Thoracic aorta (tissue), 2 donors: ENCODE data around the gene SERPINE2. TPM values are rescaled to one million over a fixed set of nuclear protein-coding genes. Genes with fewer than 3 reads are reported as not detected.
A peak's percentile ranks its signal among the peaks of the same experiment; 100 is the strongest.
"Not testable (repeated sequence)": the region's sequence is repeated elsewhere in the genome, so short reads cannot be mapped to it uniquely, and the experiment has no call there.

Experiments
- ATAC-seq: fragments of 150-250 bp; one replicate; pipeline ENCODE4 v1.8.0; 2017; ENCODE audit warnings: low read depth; ENCODE audit not compliant: insufficient number of reproducible peaks, low FRiP score
- DNase-seq: peaks from one replicate; pipeline ENCODE4 v3.0.0-alpha.2; 2020; ENCODE audit warnings: low spot score
- H3K27ac ChIP-seq, 2 donors: fragments of 200-600 bp; sonication (generic); 1 replicate in 1 of 2; 2 replicates in 1 of 2; pipeline ENCODE4 v1.5.1; 2016; ENCODE audit warnings: mild to moderate bottlenecking in 2 of 2, moderate library complexity in 2 of 2
- H3K27me3 ChIP-seq: fragments of 200-600 bp; sonication (generic); replicated peaks from 2 replicates; pipeline ENCODE4 v1.6.0; 2016; ENCODE audit warnings: mild to moderate bottlenecking; ENCODE audit not compliant: insufficient read depth
- H3K36me3 ChIP-seq: fragments of 200-600 bp; sonication (generic); one replicate; pipeline ENCODE4 v1.5.1; 2016
- H3K4me1 ChIP-seq, 2 donors: fragments of 200-600 bp; sonication (generic); 1 replicate in 1 of 2; 2 replicates in 1 of 2; pipeline versions ENCODE4 v1.5.1 to v1.6.0; 2016; ENCODE audit warnings: low read depth in 2 of 2, mild to moderate bottlenecking in 1 of 2; ENCODE audit not compliant: control insufficient read depth in 1 of 2
- H3K4me3 ChIP-seq: fragments of 200-600 bp; sonication (generic); 2 replicates; pipeline ENCODE4 v1.5.1; 2016; ENCODE audit warnings: mild to moderate bottlenecking
- H3K9me3 ChIP-seq: fragments of 200-600 bp; sonication (generic); 2 replicates; pipeline ENCODE4 v1.5.1; 2016
- total RNA-seq, 2 donors: library from RNA; depleted of rRNA; stranded (reverse); fragments of >200 nt; gene quantifications; one replicate each; pipeline versions ENCODE4 v1.1.0 to v1.2.3, GENCODE V29; 2016
- TF ChIP-seq, protein P1 (sequence below): fragments of 200-600 bp; sonication (generic); IDR thresholded peaks from one replicate; pipeline ENCODE4 v1.5.1; 2019; ENCODE audit warnings: antibody characterized with exemption

The SERPINE2 gene
- total RNA-seq, 2 donors from 2014 or later = 29.0 to 47.3 TPM

DNA sequence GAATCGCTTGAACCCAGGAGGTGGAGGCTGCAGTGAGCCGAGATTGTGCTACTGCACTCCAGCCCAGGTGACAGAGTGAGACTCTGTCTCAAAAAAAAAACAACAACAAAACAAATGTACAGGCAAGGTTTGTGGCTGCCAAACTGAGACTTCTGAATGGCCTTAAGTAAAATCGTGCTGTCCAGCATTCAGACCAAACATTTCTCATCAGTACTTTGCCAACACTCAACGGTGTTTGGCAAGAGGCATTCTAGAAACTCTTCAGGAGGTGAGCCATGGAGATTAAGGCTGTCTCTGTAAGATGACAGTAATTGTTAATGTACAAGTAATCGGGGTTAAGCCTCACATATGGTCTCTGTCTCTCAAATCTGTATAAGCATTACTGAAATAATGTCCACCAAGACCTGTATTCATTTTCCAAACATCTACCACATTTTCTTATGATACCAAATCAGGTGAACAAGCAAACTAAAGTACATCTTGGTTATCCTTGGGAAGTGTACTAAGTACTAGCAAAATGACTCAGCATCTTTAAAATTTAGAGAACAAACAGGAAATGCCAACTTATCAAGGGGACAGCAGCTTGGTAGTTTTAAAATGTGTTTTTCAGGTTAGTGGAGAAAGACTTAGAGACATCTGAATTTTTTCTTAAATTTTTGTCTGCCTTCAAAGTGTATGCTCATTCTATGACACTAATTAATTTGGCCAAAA, 29.3 kb downstream of the SERPINE2 start:
- TF ChIP-seq, protein P1, sequence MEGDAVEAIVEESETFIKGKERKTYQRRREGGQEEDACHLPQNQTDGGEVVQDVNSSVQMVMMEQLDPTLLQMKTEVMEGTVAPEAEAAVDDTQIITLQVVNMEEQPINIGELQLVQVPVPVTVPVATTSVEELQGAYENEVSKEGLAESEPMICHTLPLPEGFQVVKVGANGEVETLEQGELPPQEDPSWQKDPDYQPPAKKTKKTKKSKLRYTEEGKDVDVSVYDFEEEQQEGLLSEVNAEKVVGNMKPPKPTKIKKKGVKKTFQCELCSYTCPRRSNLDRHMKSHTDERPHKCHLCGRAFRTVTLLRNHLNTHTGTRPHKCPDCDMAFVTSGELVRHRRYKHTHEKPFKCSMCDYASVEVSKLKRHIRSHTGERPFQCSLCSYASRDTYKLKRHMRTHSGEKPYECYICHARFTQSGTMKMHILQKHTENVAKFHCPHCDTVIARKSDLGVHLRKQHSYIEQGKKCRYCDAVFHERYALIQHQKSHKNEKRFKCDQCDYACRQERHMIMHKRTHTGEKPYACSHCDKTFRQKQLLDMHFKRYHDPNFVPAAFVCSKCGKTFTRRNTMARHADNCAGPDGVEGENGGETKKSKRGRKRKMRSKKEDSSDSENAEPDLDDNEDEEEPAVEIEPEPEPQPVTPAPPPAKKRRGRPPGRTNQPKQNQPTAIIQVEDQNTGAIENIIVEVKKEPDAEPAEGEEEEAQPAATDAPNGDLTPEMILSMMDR = no peak
- Histone ChIP-seq H3K27me3 (no peaks in the 10 kb centered on the region), H3K27ac (no peak overlapping the region), H3K4me3 (no peak overlapping the region), H3K4me1 (no peaks in the 10 kb centered on the region), H3K9me3 (no peaks in the 10 kb centered on the region), H3K36me3 (no peaks in the 10 kb centered on the region)
- DNase-seq (no peak), ATAC-seq (no peak)

DNA sequence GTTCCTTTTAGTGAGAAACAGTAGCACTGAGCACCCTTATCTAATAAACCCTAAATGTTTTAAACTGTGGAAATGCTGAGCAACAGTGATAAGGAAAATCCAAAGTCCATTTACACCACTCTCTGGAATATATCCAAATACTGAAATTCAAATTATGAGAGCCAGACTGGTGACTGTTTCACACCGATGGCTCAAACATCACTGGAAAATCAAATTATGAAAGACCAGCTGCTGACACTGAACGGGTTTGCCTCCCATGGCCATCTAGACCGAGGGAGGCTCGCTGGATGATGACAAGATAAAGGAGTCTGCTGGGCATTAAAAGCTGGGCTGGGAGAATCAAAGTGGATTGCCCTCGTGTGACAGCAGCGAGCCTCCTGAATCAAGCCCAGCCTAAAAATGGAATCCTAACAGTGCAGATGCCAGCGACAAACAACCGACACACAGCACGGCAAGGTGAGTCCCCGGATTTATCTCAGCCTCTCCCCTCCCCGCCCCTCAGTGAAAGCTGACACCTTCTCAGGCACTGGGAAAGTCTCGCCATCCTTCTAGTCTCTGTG, 30.3 kb downstream of the SERPINE2 start:
- TF ChIP-seq, protein P1 = no peak
- no peaks in the 10 kb centered on the region for H3K27me3 ChIP-seq
- no peak for ATAC-seq
- peaks cover 7 to 9% of the 10 kb centered on the region in 2 donors for H3K4me1 ChIP-seq
- H3K9me3 ChIP-seq = no peaks in the 10 kb centered on the region
- H3K4me3 ChIP-seq = no peak overlapping the region
- H3K27ac ChIP-seq = no peak overlapping the region
- DNase-seq = no peak
- no peaks in the 10 kb centered on the region for H3K36me3 ChIP-seq

- Histone ChIP-seq H3K27me3 (no peaks in the 10 kb centered on the region), H3K4me3 (no peak overlapping the region), H3K9me3 (no peaks in the 10 kb centered on the region), H3K27ac (no peak overlapping the region), H3K4me1 (peaks cover 7 to 17% of the 10 kb centered on the region in 2 donors), H3K36me3 (no peaks in the 10 kb centered on the region)
- ATAC-seq (peak; percentile 51), DNase-seq (no peak)
- TF ChIP-seq, protein P1 = no peak
These were observed 34.9 kb downstream of the SERPINE2 start for GRCh38 chr2:224004105-224004695.

DNA sequence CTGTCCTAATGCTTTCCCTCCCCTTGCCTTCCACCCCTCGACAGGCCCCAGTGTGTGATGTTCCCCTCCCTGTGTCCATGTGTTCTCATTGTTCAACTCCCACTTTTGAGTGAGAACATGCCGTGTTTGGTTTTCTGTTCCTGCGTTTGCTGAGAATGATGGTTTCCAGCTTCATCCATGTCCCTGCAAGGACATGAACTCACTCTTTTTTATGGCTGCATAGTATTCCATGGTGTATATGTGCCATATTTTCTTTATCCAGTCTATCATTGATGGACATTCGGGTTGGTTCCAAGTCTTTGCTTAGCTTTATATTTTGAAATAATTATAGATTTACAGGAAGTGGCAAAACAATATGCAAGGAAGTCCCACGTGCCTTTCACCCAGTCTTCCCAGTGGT, 38.4 kb downstream of the SERPINE2 start:
- H3K27ac ChIP-seq, DNase-seq, H3K27me3 ChIP-seq, H3K9me3 ChIP-seq, ATAC-seq, H3K36me3 ChIP-seq, H3K4me3 ChIP-seq: not testable (repeated sequence)
- peaks cover 7 to 23% of the 10 kb centered on the region in 2 donors for H3K4me1 ChIP-seq

GRCh38 chr2:223999862-224000261, 39.2 kb downstream of the SERPINE2 start:
- ATAC-seq (no peak), DNase-seq (no peak)
- no peaks in the 10 kb centered on the region for H3K9me3 ChIP-seq
- no peaks in the 10 kb centered on the region for H3K27me3 ChIP-seq
- TF ChIP-seq, protein P1 = no peak
- no peak overlapping the region for H3K27ac ChIP-seq
- peak overlapping the region; percentile 2 for H3K4me3 ChIP-seq
- H3K36me3 ChIP-seq = no peaks in the 10 kb centered on the region
- H3K4me1 ChIP-seq = peaks cover 7 to 23% of the 10 kb centered on the region in 2 donors
